ENCODE results near the gene DAD1.

DAD1 gene

DNA sequence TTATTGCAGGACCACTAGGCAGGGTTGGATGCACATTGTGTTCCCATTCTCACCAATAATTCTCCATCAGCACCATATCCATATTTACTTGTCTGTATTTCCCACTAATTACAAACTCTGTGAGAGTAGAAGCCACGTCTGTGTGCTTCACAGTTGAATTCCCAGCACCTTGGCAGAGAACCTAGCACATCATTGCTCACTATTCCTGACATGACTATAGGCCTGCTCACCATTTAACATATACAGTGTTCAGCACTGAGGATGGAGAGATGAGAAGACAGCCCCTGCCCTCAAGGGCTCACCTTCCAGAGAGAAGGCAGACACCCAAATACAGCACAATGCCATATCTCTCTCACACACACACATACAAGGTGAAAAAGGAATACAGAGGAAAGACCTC, 5.0 kb downstream of the DAD1 start:
- no peak overlapping the region for H3K4me2 ChIP-seq (ENCODE audit: low read length)
- H3K79me2 ChIP-seq (ENCODE audit: low read length), result peaks cover 96% of the 10 kb centered on the region
- peaks cover 53% of the 10 kb centered on the region for H4K20me1 ChIP-seq (ENCODE audit: insufficient read depth, low read length)
- H3K9ac ChIP-seq (ENCODE audit: low read length), result no peak overlapping the region
- H3K27me3 ChIP-seq (ENCODE audit: low read depth, low read length), result no peaks in the 10 kb centered on the region
- peaks cover 20% of the 10 kb centered on the region for H3K36me3 ChIP-seq (replicated peaks; ENCODE audit: low read depth, low read length)
- no peak overlapping the region for H2AFZ ChIP-seq (ENCODE audit: low read depth, low read length)
- H3K9me3 ChIP-seq (ENCODE audit: insufficient read depth, low read length), result no peaks in the 10 kb centered on the region
- no peak overlapping the region for H3K4me3 ChIP-seq (ENCODE audit: low read length)
- H3K27ac ChIP-seq (ENCODE audit: low read length), result no peak overlapping the region
- TF ChIP-seq, protein P1, sequence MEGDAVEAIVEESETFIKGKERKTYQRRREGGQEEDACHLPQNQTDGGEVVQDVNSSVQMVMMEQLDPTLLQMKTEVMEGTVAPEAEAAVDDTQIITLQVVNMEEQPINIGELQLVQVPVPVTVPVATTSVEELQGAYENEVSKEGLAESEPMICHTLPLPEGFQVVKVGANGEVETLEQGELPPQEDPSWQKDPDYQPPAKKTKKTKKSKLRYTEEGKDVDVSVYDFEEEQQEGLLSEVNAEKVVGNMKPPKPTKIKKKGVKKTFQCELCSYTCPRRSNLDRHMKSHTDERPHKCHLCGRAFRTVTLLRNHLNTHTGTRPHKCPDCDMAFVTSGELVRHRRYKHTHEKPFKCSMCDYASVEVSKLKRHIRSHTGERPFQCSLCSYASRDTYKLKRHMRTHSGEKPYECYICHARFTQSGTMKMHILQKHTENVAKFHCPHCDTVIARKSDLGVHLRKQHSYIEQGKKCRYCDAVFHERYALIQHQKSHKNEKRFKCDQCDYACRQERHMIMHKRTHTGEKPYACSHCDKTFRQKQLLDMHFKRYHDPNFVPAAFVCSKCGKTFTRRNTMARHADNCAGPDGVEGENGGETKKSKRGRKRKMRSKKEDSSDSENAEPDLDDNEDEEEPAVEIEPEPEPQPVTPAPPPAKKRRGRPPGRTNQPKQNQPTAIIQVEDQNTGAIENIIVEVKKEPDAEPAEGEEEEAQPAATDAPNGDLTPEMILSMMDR (IDR thresholded peaks at IDR 0.05; ENCODE audit: low read depth, low read length), result no peak
- peaks cover 18% of the 10 kb centered on the region for H3K4me1 ChIP-seq (ENCODE audit: low read length)

DNA sequence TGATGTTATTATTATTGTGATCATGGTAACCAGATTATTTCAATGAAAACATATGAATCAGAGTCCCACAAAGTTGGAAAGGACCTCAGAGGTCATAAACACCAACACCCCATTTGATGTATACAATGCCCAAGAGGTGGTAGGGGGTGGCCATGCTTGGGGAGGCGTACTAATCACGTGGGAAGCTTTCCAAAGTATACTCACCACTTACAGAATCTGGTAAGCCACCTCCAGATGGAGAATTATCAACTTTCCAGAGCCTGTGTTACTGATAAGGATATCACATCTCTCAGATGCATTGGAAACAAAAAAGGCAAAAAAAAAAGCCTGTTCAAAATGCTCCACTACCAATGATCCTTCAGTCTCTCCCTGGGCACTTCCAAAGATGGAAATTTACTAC, 8.4 kb downstream of the DAD1 start:
- Histone ChIP-seq H3K4me3 (ENCODE audit: low read length) (no peak overlapping the region), H2AFZ (ENCODE audit: low read depth, low read length) (no peak overlapping the region), H3K27ac (ENCODE audit: low read length) (no peak overlapping the region), H3K4me1 (ENCODE audit: low read length) (peaks cover 18% of the 10 kb centered on the region), H3K9ac (ENCODE audit: low read length) (no peak overlapping the region), H4K20me1 (ENCODE audit: insufficient read depth, low read length) (peaks cover 45% of the 10 kb centered on the region), H3K9me3 (ENCODE audit: insufficient read depth, low read length) (no peaks in the 10 kb centered on the region), H3K36me3 (replicated peaks; ENCODE audit: low read depth, low read length) (peaks cover 25% of the 10 kb centered on the region), H3K27me3 (ENCODE audit: low read depth, low read length) (no peaks in the 10 kb centered on the region), H3K4me2 (ENCODE audit: low read length) (no peak overlapping the region), H3K79me2 (ENCODE audit: low read length) (peaks cover 95% of the 10 kb centered on the region)
- TF ChIP-seq, protein P1 (IDR thresholded peaks at IDR 0.05; ENCODE audit: low read depth, low read length), result no peak
- no peak for TF ChIP-seq EZH2phosphoT487 (IDR thresholded peaks at IDR 0.05; ENCODE audit: low read depth)

DNA sequence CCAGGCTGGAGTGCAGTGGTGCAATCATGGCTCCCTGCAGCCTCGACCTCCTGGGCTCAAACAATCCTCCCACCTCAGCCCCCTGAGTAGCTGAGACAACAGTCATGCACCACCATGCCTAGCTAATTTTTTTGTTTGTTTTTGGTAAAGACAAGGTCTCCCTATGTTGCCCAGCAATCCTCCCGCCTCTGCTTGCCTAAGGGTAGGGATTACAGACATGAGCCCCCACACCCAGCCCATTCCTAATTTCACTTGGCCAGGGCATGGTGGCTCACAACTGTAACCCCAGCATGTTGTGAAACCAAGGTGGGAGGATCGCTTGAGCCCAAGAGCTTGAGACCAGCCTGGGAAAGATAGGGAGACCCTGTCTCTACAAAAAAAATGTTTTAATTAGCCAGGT, 9.1 kb downstream of the DAD1 start:
- Histone ChIP-seq H4K20me1 (ENCODE audit: insufficient read depth, low read length) (peaks cover 37% of the 10 kb centered on the region), H3K9me3 (ENCODE audit: insufficient read depth, low read length) (no peaks in the 10 kb centered on the region), H3K27ac (ENCODE audit: low read length) (no peak overlapping the region), H3K4me2 (ENCODE audit: low read length) (no peak overlapping the region), H3K9ac (ENCODE audit: low read length) (no peak overlapping the region), H3K79me2 (ENCODE audit: low read length) (peaks cover 94% of the 10 kb centered on the region), H3K36me3 (replicated peaks; ENCODE audit: low read depth, low read length) (peaks cover 26% of the 10 kb centered on the region), H3K4me3 (ENCODE audit: low read length) (no peak overlapping the region), H3K27me3 (ENCODE audit: low read depth, low read length) (no peaks in the 10 kb centered on the region), H3K4me1 (ENCODE audit: low read length) (peaks cover 18% of the 10 kb centered on the region), H2AFZ (ENCODE audit: low read depth, low read length) (no peak overlapping the region)
- no peak for TF ChIP-seq EZH2phosphoT487 (IDR thresholded peaks at IDR 0.05; ENCODE audit: low read depth)
- TF ChIP-seq, protein P1 (IDR thresholded peaks at IDR 0.05; ENCODE audit: low read depth, low read length), result no peak

DNA sequence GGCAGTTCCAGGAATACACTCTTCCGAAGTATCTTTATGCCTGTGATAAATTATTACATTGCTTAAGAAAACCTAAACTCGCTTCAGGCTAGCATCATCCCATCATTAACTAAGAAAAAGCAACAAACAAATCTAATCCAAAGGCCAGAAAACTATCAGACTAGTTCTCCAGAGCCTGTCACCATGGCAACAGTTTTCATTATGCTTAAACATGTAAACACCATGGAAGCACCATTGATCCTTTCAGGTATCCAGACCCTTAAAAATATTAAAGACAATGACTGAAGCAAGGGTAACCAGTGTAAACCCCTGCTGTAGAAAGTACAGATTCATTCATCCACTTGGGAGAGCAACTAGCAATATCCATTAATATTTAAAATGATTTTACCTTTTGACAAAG, 9.8 kb downstream of the DAD1 start:
- no peak overlapping the region for H2AFZ ChIP-seq (ENCODE audit: low read depth, low read length)
- H3K4me1 ChIP-seq (ENCODE audit: low read length), result peaks cover 18% of the 10 kb centered on the region
- H3K4me2 ChIP-seq (ENCODE audit: low read length), result no peak overlapping the region
- no peaks in the 10 kb centered on the region for H3K27me3 ChIP-seq (ENCODE audit: low read depth, low read length)
- H3K4me3 ChIP-seq (ENCODE audit: low read length), result no peak overlapping the region
- H3K36me3 ChIP-seq (replicated peaks; ENCODE audit: low read depth, low read length), result peaks cover 33% of the 10 kb centered on the region
- H3K27ac ChIP-seq (ENCODE audit: low read length), result no peak overlapping the region
- no peaks in the 10 kb centered on the region for H3K9me3 ChIP-seq (ENCODE audit: insufficient read depth, low read length)
- peaks cover 31% of the 10 kb centered on the region for H4K20me1 ChIP-seq (ENCODE audit: insufficient read depth, low read length)
- TF ChIP-seq EZH2phosphoT487 (IDR thresholded peaks at IDR 0.05; ENCODE audit: low read depth), result no peak
- TF ChIP-seq, protein P1 (IDR thresholded peaks at IDR 0.05; ENCODE audit: low read depth, low read length), result no peak
- H3K79me2 ChIP-seq (ENCODE audit: low read length), result peaks cover 89% of the 10 kb centered on the region
- H3K9ac ChIP-seq (ENCODE audit: low read length), result no peak overlapping the region
